ENCODE data around the gene TSN. TPM values are rescaled to one million over a fixed set of nuclear protein-coding genes. Genes with fewer than 3 reads are reported as not detected.
"Not testable (repeated sequence)": the region's sequence is repeated elsewhere in the genome, so short reads cannot be mapped to it uniquely, and the experiment has no call there.

The TSN gene
- total RNA-seq, 1 experiment from 2014 or later, result 102 TPM

DNA sequence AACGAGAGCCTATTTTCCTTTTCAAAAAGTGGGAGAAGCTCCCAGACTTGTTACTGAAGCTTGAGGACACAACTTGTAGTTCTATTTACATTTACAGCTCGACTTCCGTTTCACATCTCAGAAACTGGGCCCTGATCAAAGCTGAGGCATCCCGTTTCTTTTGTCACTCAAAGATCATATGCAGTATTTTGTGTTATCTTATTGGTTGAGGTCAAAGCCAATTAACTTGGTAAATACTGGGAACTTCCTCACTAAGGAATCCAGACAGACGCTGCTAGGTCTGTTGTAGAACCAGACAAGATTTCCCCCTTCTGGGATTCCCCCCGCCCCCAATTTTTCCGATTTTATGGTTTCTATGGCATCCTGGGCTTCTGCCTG, 50.3 kb downstream of the TSN start:
- H3K9me3 ChIP-seq (ENCODE audit: control insufficient read depth, low read depth, low read length), result no peaks in the 10 kb centered on the region
- no peak overlapping the region for H2BK5ac ChIP-seq (ENCODE audit: insufficient read length, low read length)
- no peak overlapping the region for H4K91ac ChIP-seq (ENCODE audit: insufficient read length, low read depth, low read length)
- H4K8ac ChIP-seq (replicated peaks; ENCODE audit: insufficient read length, low read depth, low read length), result no peak overlapping the region
- peaks cover 5 to 6% of the 10 kb centered on the region in 2 experiments; a peak in 3 of 5 replicates for H3K9me3 Mint-ChIP-seq
- H3K56ac ChIP-seq (ENCODE audit: insufficient read length, low read depth, low read length), result no peak overlapping the region
- no peak overlapping the region for H2BK12ac ChIP-seq (ENCODE audit: insufficient read length, low read depth, low read length)
- peak overlapping the region; percentile 35 for H3K27ac ChIP-seq (ENCODE audit: insufficient read length, low read depth, low read length)
- H2AFZ ChIP-seq (ENCODE audit: low read length), result peak overlapping the region; percentile 3
- no peak overlapping the region for H4K5ac ChIP-seq (ENCODE audit: insufficient read length, low read depth, low read length)
- no peak overlapping the region for H2BK15ac ChIP-seq (ENCODE audit: low read depth, low read length)
- no peak for DNase-seq
- no peak overlapping the region for H3K4me3 Mint-ChIP-seq
- WGBS (ENCODE audit: extremely low coverage, insufficient read length, low lambda C conversion rate), result no CpG with 5 or more reads among the region's 7 CpGs
- peak overlapping the region in 1 of 3 experiments; percentile 97; a peak in 3 of 7 replicates for H3K27ac Mint-ChIP-seq
- peaks cover 18% of the 10 kb centered on the region for H3K4me1 ChIP-seq (ENCODE audit: insufficient read depth, low read length)
- no peaks in the 10 kb centered on the region for H3K79me2 ChIP-seq (ENCODE audit: insufficient read depth, low read length)
- H4K20me1 ChIP-seq (ENCODE audit: control insufficient read depth, insufficient read depth, insufficient read length), result no peaks in the 10 kb centered on the region
- no peak overlapping the region for H2BK120ac ChIP-seq (ENCODE audit: low read depth, low read length, poor library complexity, severe bottlenecking)
- TF ChIP-seq, protein P1, sequence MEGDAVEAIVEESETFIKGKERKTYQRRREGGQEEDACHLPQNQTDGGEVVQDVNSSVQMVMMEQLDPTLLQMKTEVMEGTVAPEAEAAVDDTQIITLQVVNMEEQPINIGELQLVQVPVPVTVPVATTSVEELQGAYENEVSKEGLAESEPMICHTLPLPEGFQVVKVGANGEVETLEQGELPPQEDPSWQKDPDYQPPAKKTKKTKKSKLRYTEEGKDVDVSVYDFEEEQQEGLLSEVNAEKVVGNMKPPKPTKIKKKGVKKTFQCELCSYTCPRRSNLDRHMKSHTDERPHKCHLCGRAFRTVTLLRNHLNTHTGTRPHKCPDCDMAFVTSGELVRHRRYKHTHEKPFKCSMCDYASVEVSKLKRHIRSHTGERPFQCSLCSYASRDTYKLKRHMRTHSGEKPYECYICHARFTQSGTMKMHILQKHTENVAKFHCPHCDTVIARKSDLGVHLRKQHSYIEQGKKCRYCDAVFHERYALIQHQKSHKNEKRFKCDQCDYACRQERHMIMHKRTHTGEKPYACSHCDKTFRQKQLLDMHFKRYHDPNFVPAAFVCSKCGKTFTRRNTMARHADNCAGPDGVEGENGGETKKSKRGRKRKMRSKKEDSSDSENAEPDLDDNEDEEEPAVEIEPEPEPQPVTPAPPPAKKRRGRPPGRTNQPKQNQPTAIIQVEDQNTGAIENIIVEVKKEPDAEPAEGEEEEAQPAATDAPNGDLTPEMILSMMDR (conservative IDR thresholded peaks at IDR 0.05), result no peak
- H3K27me3 Mint-ChIP-seq (ENCODE audit: low read depth), result no peaks in the 10 kb centered on the region
- H3K23me2 ChIP-seq (ENCODE audit: insufficient read length, low read depth, low read length, poor library complexity, severe bottlenecking), result no peaks in the 10 kb centered on the region
- H2BK20ac ChIP-seq (ENCODE audit: low read depth, low read length, poor library complexity, severe bottlenecking), result peak overlapping the region; percentile 45
- no peak overlapping the region for H3K4ac ChIP-seq (ENCODE audit: low read depth, low read length)
- H3K18ac ChIP-seq (ENCODE audit: insufficient read length, low read depth, low read length), result no peak overlapping the region
- H3T11ph ChIP-seq (ENCODE audit: low read length), result no peak overlapping the region
- no peak overlapping the region for H3K14ac ChIP-seq (ENCODE audit: insufficient read depth, low read length)
- peaks cover 30 to 45% of the 10 kb centered on the region in 2 experiments for H3K4me1 Mint-ChIP-seq
- H3K79me1 ChIP-seq (ENCODE audit: insufficient read depth, low read depth, low read length, poor library complexity, severe bottlenecking), result no peaks in the 10 kb centered on the region
- H3K36me3 Mint-ChIP-seq (ENCODE audit: insufficient read depth in 1 of 3, low read depth in 3 of 3), result peaks cover 0 to 3% (median 0%) of the 10 kb centered on the region in 3 experiments; a peak in 2 of 7 replicates
- no peak overlapping the region for H3K4me2 ChIP-seq (ENCODE audit: insufficient read depth, insufficient read length, low read length)
- no peaks in the 10 kb centered on the region for H3K27me3 ChIP-seq (ENCODE audit: insufficient read depth, low read length)
- H2AK5ac ChIP-seq (ENCODE audit: insufficient read length, low read length), result no peak overlapping the region
- no peak overlapping the region for H3K9ac ChIP-seq (ENCODE audit: extremely low read depth, insufficient read length, low read length)
- H3K23ac ChIP-seq (ENCODE audit: insufficient read length, low read depth, low read length), result no peak overlapping the region

DNA sequence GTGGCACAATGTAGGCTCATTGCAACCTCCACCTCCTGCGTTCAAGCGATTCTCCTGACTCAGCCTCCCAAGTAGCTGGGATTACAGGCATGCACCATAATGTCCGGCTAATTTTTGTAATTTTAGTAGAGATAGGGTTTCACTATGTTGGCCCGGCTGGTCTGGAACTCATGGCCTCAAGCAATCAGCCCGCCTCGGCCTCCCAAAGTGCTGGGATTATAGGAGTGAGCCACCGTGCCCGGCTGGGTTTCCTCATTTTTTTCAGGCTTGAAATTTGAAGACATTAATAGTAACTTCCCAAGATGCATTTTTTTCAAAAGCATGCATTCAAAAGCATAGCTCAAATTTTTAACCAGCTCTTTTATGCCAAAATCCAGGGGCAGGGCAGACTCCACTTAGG, 52.3 kb downstream of the TSN start:
- H4K5ac ChIP-seq (ENCODE audit: insufficient read length, low read depth, low read length); H3K14ac ChIP-seq (ENCODE audit: insufficient read depth, low read length); H3T11ph ChIP-seq (ENCODE audit: low read length); H2BK120ac ChIP-seq (ENCODE audit: low read depth, low read length, poor library complexity, severe bottlenecking); H3K4me2 ChIP-seq (ENCODE audit: insufficient read depth, insufficient read length, low read length); H3K79me2 ChIP-seq (ENCODE audit: insufficient read depth, low read length); H2AK5ac ChIP-seq (ENCODE audit: insufficient read length, low read length); H3K56ac ChIP-seq (ENCODE audit: insufficient read length, low read depth, low read length); H3K23ac ChIP-seq (ENCODE audit: insufficient read length, low read depth, low read length); H3K27ac ChIP-seq (ENCODE audit: insufficient read length, low read depth, low read length); H3K36me3 Mint-ChIP-seq (ENCODE audit: insufficient read depth in 1 of 3, low read depth in 3 of 3); H2AFZ ChIP-seq (ENCODE audit: low read length); H4K8ac ChIP-seq (replicated peaks; ENCODE audit: insufficient read length, low read depth, low read length); H3K4me3 Mint-ChIP-seq; H4K91ac ChIP-seq (ENCODE audit: insufficient read length, low read depth, low read length); H3K9me3 Mint-ChIP-seq; H3K18ac ChIP-seq (ENCODE audit: insufficient read length, low read depth, low read length); H3K9me3 ChIP-seq (ENCODE audit: control insufficient read depth, low read depth, low read length); H2BK15ac ChIP-seq (ENCODE audit: low read depth, low read length); H4K20me1 ChIP-seq (ENCODE audit: control insufficient read depth, insufficient read depth, insufficient read length); H2BK20ac ChIP-seq (ENCODE audit: low read depth, low read length, poor library complexity, severe bottlenecking); H3K79me1 ChIP-seq (ENCODE audit: insufficient read depth, low read depth, low read length, poor library complexity, severe bottlenecking); H3K4ac ChIP-seq (ENCODE audit: low read depth, low read length); H2BK5ac ChIP-seq (ENCODE audit: insufficient read length, low read length); H2BK12ac ChIP-seq (ENCODE audit: insufficient read length, low read depth, low read length); H3K23me2 ChIP-seq (ENCODE audit: insufficient read length, low read depth, low read length, poor library complexity, severe bottlenecking); H3K27me3 ChIP-seq (ENCODE audit: insufficient read depth, low read length); H3K9ac ChIP-seq (ENCODE audit: extremely low read depth, insufficient read length, low read length); H3K27ac Mint-ChIP-seq; DNase-seq; H3K27me3 Mint-ChIP-seq (ENCODE audit: low read depth): not testable (repeated sequence)
- peaks cover 46 to 54% of the 10 kb centered on the region in 2 experiments for H3K4me1 Mint-ChIP-seq
- peaks cover 18% of the 10 kb centered on the region for H3K4me1 ChIP-seq (ENCODE audit: insufficient read depth, low read length)
- no CpG with 5 or more reads among the region's 8 CpGs for WGBS (ENCODE audit: extremely low coverage, insufficient read length, low lambda C conversion rate)
